K562 (cell line): ENCODE measurements around the gene GALNT9. TPM values are rescaled to one million over a fixed set of nuclear protein-coding genes. Genes with fewer than 3 reads are reported as not detected.
"Not testable (repeated sequence)": the region's sequence is repeated elsewhere in the genome, so short reads cannot be mapped to it uniquely, and the experiment has no call there.

Source experiments
- ATAC-seq: fragments of 200-7000 bp; cut with Tn5 transposase; 3 replicates; pipeline ENCODE4 v1.9.1; 2020; ENCODE audit warnings: moderate library complexity
- BruUV-seq: library from RNA; stranded (reverse); fragments of 400-500 nt; replicated peaks from 2 replicates; lab custom pipeline; 2021; lab: Mats Ljungman, UMichigan
- CTCF ChIA-PET: fragments of 300-600 bp; formaldehyde crosslinking; extraction: SDS; loops from one replicate; lab custom pipeline; 2021; ENCODE audit warnings: low intra/inter-chr PET ratio; lab: Yijun Ruan, JAX
- POLR2A ChIA-PET: fragments of 300-600, 350-650 bp; sonication (Branson Sonifier 250); formaldehyde crosslinking; extraction: SDS; loops from one replicate; lab custom pipeline; 2021; ENCODE audit warnings: antibody characterized with exemption, inconsistent platforms; lab: Yijun Ruan, JAX
- DNase-seq, 4 experiments: peaks; one replicate each; pipeline versions ENCODE4 v3.0.0 to v3.0.0-alpha.2; 2011 to 2018; ENCODE audit warnings: low spot score in 3 of 4, mixed read lengths in 3 of 4; ENCODE audit errors: extremely low read depth in 1 of 4
- FAIRE-seq: peaks from 2 replicates; lab custom pipeline; 2011; peaks lifted over from hg19 to GRCh38; lab: Jason Lieb, UNC
- H2AFZ ChIP-seq: 2 replicates; pipeline ENCODE4 v1.6.0; 2011; ENCODE audit warnings: low read depth, low read length, control low read depth, inconsistent platforms
- H3K27ac ChIP-seq: fragments of 200-600 bp; 3 replicates; pipeline ENCODE4 v1.8.0; 2011; ENCODE audit warnings: low read depth, mild to moderate bottlenecking, control low read depth, inconsistent platforms, low read length, moderate library complexity, mixed read lengths; ENCODE audit errors: extremely low read depth
- H3K27me3 ChIP-seq, 2 experiments: fragments of 300-600 bp in 1 of 2; 2 replicates in 1 of 2; 3 replicates in 1 of 2; pipeline versions ENCODE4 v1.6.0 to v1.8.0; 2011; ENCODE audit warnings: inconsistent platforms in 2 of 2, low read length in 2 of 2, mild to moderate bottlenecking in 1 of 2, mixed read lengths in 1 of 2, moderate library complexity in 1 of 2; ENCODE audit not compliant: control insufficient read depth in 2 of 2, insufficient read depth in 2 of 2
- H3K36me3 ChIP-seq: fragments of 300-600 bp; 3 replicates; pipeline ENCODE4 v1.8.0; 2011; ENCODE audit warnings: mild to moderate bottlenecking, low read length, inconsistent platforms; ENCODE audit not compliant: control insufficient read depth, insufficient read depth
- H3K4me1 ChIP-seq, 2 experiments: fragments of 200-600 bp in 1 of 2; replicated peaks in 1 of 2; 2 replicates in 1 of 2; 3 replicates in 1 of 2; pipeline versions ENCODE4 v1.5.1 to v1.8.0; 2011; ENCODE audit warnings: inconsistent platforms in 2 of 2, low read length in 2 of 2, mild to moderate bottlenecking in 1 of 2, mixed read lengths in 1 of 2, moderate library complexity in 1 of 2; ENCODE audit not compliant: control insufficient read depth in 2 of 2, insufficient read depth in 2 of 2
- H3K4me2 ChIP-seq: 2 replicates; pipeline ENCODE4 v1.6.1; 2011; ENCODE audit warnings: low read length, control low read depth, inconsistent platforms, mixed read lengths; ENCODE audit not compliant: insufficient read depth
- H3K4me3 ChIP-seq: fragments of 200-600 bp; sonication (generic), shearing (Covaris generic); 2 replicates; pipeline ENCODE4 v1.5.1; 2016; ENCODE audit warnings: control low read depth, inconsistent platforms
- H3K79me2 ChIP-seq: fragments of 200-600 bp; 3 replicates; pipeline ENCODE4 v1.8.0; 2011; ENCODE audit warnings: low read length, inconsistent platforms; ENCODE audit not compliant: control insufficient read depth, insufficient read depth
- H3K9ac ChIP-seq, 2 experiments: 2 replicates each; pipeline versions ENCODE4 v1.6.0 to v1.6.1; 2011; ENCODE audit warnings: low read depth in 2 of 2, low read length in 2 of 2, control low read depth in 1 of 2, inconsistent platforms in 1 of 2, mild to moderate bottlenecking in 1 of 2, mixed read lengths in 1 of 2; ENCODE audit not compliant: insufficient read depth in 1 of 2
- H3K9me1 ChIP-seq: one replicate; pipeline ENCODE4 v1.6.0; 2011; ENCODE audit warnings: inconsistent platforms, mild to moderate bottlenecking, low read length, moderate library complexity; ENCODE audit not compliant: control insufficient read depth, insufficient read depth
- H3K9me3 ChIP-seq: replicated peaks from 2 replicates; pipeline ENCODE4 v1.5.1; 2011; ENCODE audit warnings: low read depth, low read length, inconsistent platforms; ENCODE audit not compliant: control insufficient read depth, insufficient read depth
- H4K20me1 ChIP-seq: replicated peaks from 2 replicates; pipeline ENCODE4 v1.6.1; 2011; ENCODE audit warnings: low read length, inconsistent platforms, mixed read lengths; ENCODE audit not compliant: control insufficient read depth, insufficient read depth
- CREM ChIP-seq: IDR thresholded peaks from 2 replicates; pipeline ENCODE4 v1.6.1; 2014; ENCODE audit warnings: antibody characterized with exemption, low read depth
- DACH1 ChIP-seq: fragments of 450-650 bp; IDR thresholded peaks from 2 replicates; pipeline ENCODE4 v1.6.1; 2018; ENCODE audit not compliant: partially characterized antibody
- HSF4 ChIP-seq: fragments of 250-450 bp; sonication (Bioruptor Pico); IDR thresholded peaks from 2 replicates; pipeline ENCODE4 v2.1.2; 2022; ENCODE audit warnings: mild to moderate bottlenecking, moderate library complexity, borderline replicate concordance
- NFATC3 ChIP-seq: fragments of 450-650 bp; IDR thresholded peaks from 2 replicates; pipeline ENCODE4 v1.6.1; 2017; ENCODE audit warnings: mild to moderate bottlenecking
- SAFB ChIP-seq: fragments of 200-400 bp; formaldehyde crosslinking; IDR thresholded peaks from 2 replicates; pipeline ENCODE4 v1.6.1; 2017; ENCODE audit warnings: low read depth, low read length, borderline replicate concordance
- SMAD1 ChIP-seq: fragments of 150-350 bp; IDR thresholded peaks from 2 replicates; pipeline ENCODE4 v1.6.1; 2014; ENCODE audit warnings: low read length, low read depth; ENCODE audit not compliant: partially characterized antibody
- SUPT5H ChIP-seq: fragments of 450-650 bp; IDR thresholded peaks from 2 replicates; pipeline ENCODE4 v1.6.1; 2016
- TCF7 ChIP-seq: sonication (generic); IDR thresholded peaks from 2 replicates; pipeline ENCODE4 v1.6.1; 2016; ENCODE audit warnings: antibody characterized with exemption, borderline replicate concordance
- U2AF1 ChIP-seq: fragments of 200-400 bp; formaldehyde crosslinking; optimal IDR thresholded peaks from 2 replicates; pipeline ENCODE3; 2017; ENCODE audit warnings: mild to moderate bottlenecking, low read depth, low read length, moderate library complexity
- WGBS: fragments of 100-300 bp; shearing (Covaris generic); methylation state at CpG from one replicate; pipeline ENCODE4 v1.1.6; 2016; ENCODE audit warnings: low coverage, mixed read lengths; ENCODE audit not compliant: insufficient coverage; ENCODE audit errors: missing lambda C conversion rate; 5-methylcytosine and 5-hydroxymethylcytosine counted together
- in situ Hi-C: fragments of 300-500 bp; cut with MboI; formaldehyde crosslinking; loops from 4 replicates; pipeline ENCODE4 v1.15.0; 2018; ENCODE audit warnings: inconsistent platforms, mixed read lengths
- intact Hi-C: fragments of 100-400 bp; cut with micrococcal nuclease; formaldehyde crosslinking; loops from 2 replicates; pipeline ENCODE4 v1.14.2; 2022
- polyA plus RNA-seq, 8 experiments: library from polyadenylated mRNA; depleted of rRNA in 4 of 8; stranded (reverse) in 5 of 8; unstranded in 3 of 8; fragments of >200 nt; fragmentation: Nextera tagmentation in 2 of 8; fragmentation: Illumina TruSeq in 1 of 8; extraction: Ambion mirVana in 2 of 8; extraction: Trizol in 1 of 8; gene quantifications; 2 replicates each; pipeline versions ENCODE4 v1.2.1 to v1.2.3, GENCODE V29; 2011 to 2014; ENCODE audit warnings: inconsistent platforms in 1 of 8, missing spikeins in 1 of 8
- total RNA-seq, 7 experiments: library from RNA; depleted of rRNA in 6 of 7; stranded (reverse); fragments of >200 nt in 6 of 7; fragmentation: Illumina TruSeq in 2 of 7; extraction: Trizol in 2 of 7; gene quantifications; 2 replicates each; pipeline versions ENCODE4 v1.2.1 to v1.2.3, GENCODE V29; 2011 to 2021; ENCODE audit warnings: low replicate concordance in 1 of 7
- TF ChIP-seq, protein P1 (sequence below): fragments of 250-450 bp; sonication (Bioruptor Pico); IDR thresholded peaks from 2 replicates; pipeline ENCODE4 v1.5.0; 2020; ENCODE audit warnings: mild to moderate bottlenecking
- TF ChIP-seq, protein P2 (sequence below): fragments of 450-650 bp; IDR thresholded peaks from 2 replicates; pipeline ENCODE4 v1.6.1; 2016; ENCODE audit warnings: low read depth, mild to moderate bottlenecking, moderate library complexity
- TF ChIP-seq, protein P3 (sequence below): sonication (generic); formaldehyde crosslinking; IDR thresholded peaks from 2 replicates; pipeline ENCODE4 v1.8.0; 2022; ENCODE audit warnings: mild to moderate bottlenecking, missing genetic modification reagents

The GALNT9 gene
- total and polyA plus RNA-seq, 9 of the 15 experiments (the other 6 are each of a cell fraction or from before 2014, with no cell fraction given) = not detected

DNA sequence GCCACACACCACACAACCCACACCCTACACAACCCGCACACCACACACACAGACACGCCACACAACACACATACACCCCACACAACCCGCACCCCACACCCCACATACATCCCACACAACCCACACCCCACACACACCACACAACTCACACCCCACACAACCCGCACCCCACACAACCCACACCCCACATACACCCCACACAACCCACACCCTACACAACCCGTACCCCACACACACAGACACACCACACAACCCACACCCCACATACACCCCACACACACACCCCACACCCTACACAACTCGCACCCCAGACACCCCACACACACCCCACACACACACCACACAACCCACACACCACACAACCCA is 106.6 kb downstream of the GALNT9 start (continued):
- TF ChIP-seq NFATC3 (no peak), SUPT5H (no peak), U2AF1 (no peak)

DNA sequence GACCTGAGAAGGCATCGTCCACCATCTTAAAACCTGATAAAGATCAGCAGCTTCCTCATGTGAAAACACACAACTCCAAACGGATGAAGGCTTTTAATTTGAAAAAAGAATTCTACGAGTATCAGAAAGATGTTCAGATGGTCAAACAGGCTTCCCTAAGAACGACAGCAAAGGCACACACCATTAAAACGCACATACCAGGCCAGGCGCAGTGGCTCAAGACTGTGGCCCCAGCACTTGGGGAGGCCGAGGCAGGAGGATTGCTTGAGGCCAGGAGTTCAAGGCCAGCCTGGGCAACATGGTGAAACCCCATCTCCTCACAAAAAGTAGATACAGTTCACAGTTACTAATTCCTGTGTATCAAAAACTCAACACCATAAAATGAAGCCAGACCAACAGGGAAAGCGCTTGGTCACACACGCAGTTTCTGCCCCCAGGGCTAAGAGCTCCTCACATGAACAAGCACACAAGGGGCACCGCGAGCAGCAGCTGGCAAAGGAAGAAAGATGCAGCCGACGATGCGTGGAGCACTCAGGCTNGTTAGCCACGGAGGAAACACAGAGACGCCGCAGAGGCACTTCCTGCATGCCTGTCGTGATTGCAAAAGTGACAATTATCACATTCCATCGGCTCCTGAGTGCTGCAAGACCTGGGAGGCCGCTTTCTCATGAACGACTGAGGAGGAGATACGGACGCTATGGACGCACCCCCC is 107.1 kb downstream of the GALNT9 start:
- Histone ChIP-seq H3K27ac (no peak overlapping the region), H3K27me3 (peaks cover 0 to 14% of the 10 kb centered on the region in 2 experiments; a peak in 2 of 5 replicates), H4K20me1 (0 out of 2 replicates have a peak, but pooled peaks cover 6% of the 10 kb centered on the region), H3K9me3 (peaks cover 2% of the 10 kb centered on the region; the same call in 1 of the 2 replicates), H3K36me3 (no peaks in the 10 kb centered on the region), H3K9ac (no peak overlapping the region), H2AFZ (no peak overlapping the region), H3K4me3 (no peak overlapping the region), H3K79me2 (no peaks in the 10 kb centered on the region), H3K9me1 (no peaks in the 10 kb centered on the region), H3K4me1 (no peaks in the 10 kb centered on the region; a peak in 1 of 5 replicates), H3K4me2 (no peak overlapping the region)
- ChIA-PET CTCF (no interaction called here), POLR2A (no interaction called here)
- intact Hi-C loops = no loop called here
- DNase-seq (no peak), FAIRE-seq (no peak), ATAC-seq (no peak)
- 9% methylated on average over 24 of the region's 24 CpGs for WGBS
- in situ Hi-C loops = no loop called here
- BruUV-seq = no TSS peak
- TF ChIP-seq, protein P1, sequence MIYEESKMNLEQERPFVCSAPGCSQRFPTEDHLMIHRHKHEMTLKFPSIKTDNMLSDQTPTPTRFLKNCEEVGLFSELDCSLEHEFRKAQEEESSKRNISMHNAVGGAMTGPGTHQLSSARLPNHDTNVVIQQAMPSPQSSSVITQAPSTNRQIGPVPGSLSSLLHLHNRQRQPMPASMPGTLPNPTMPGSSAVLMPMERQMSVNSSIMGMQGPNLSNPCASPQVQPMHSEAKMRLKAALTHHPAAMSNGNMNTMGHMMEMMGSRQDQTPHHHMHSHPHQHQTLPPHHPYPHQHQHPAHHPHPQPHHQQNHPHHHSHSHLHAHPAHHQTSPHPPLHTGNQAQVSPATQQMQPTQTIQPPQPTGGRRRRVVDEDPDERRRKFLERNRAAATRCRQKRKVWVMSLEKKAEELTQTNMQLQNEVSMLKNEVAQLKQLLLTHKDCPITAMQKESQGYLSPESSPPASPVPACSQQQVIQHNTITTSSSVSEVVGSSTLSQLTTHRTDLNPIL = no peak
- TF ChIP-seq, protein P2, sequence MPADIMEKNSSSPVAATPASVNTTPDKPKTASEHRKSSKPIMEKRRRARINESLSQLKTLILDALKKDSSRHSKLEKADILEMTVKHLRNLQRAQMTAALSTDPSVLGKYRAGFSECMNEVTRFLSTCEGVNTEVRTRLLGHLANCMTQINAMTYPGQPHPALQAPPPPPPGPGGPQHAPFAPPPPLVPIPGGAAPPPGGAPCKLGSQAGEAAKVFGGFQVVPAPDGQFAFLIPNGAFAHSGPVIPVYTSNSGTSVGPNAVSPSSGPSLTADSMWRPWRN = no peak
- TF ChIP-seq, protein P3, sequence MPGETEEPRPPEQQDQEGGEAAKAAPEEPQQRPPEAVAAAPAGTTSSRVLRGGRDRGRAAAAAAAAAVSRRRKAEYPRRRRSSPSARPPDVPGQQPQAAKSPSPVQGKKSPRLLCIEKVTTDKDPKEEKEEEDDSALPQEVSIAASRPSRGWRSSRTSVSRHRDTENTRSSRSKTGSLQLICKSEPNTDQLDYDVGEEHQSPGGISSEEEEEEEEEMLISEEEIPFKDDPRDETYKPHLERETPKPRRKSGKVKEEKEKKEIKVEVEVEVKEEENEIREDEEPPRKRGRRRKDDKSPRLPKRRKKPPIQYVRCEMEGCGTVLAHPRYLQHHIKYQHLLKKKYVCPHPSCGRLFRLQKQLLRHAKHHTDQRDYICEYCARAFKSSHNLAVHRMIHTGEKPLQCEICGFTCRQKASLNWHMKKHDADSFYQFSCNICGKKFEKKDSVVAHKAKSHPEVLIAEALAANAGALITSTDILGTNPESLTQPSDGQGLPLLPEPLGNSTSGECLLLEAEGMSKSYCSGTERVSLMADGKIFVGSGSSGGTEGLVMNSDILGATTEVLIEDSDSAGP (CRISPR knock-in tag) = no peak
- no peak for TF ChIP-seq SMAD1
- TF ChIP-seq SAFB = no peak
- TF ChIP-seq HSF4 = no peak
- no peak for TF ChIP-seq CREM
- TF ChIP-seq DACH1 = no peak
- no peak for TF ChIP-seq TCF7

DNA sequence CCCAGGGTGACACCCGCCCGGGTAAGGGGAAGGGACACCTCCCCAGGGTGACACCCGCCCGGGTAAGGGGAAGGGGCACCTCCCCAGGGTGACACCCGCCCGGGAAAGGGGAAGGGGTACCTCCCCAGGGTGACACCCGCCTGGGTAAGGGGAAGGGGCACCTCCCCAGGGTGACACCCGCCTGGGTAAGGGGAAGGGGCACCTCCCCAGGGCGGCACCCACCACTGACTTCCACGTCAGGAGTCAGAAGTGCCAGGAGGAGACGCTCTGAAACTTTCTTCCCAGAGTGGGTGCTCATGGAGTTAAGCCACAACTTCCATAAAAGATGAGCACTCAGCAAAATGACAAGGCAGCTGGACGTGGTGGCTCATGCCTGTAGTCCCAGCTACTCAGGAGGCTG is 109.6 kb downstream of the GALNT9 start:
- H3K4me1 ChIP-seq, H3K9me1 ChIP-seq, H3K4me2 ChIP-seq, H2AFZ ChIP-seq, H3K9me3 ChIP-seq, ATAC-seq, in situ Hi-C loops, FAIRE-seq, DNase-seq, H3K79me2 ChIP-seq, H3K27ac ChIP-seq, H4K20me1 ChIP-seq, H3K9ac ChIP-seq, POLR2A ChIA-PET, H3K36me3 ChIP-seq, H3K4me3 ChIP-seq, CTCF ChIA-PET, BruUV-seq: not testable (repeated sequence)
- H3K27me3 ChIP-seq = peaks cover 0 to 26% of the 10 kb centered on the region in 2 experiments; a peak in 2 of 5 replicates
- 1% methylated on average over 7 of the region's 12 CpGs for WGBS
- intact Hi-C loops = loop anchor here (10.0 kb wide), 1 partner anchor 65 kb away; no protein-coding TSS in a partner anchor
